ENCODE data around the gene KCNN3.

The KCNN3 gene

DNA sequence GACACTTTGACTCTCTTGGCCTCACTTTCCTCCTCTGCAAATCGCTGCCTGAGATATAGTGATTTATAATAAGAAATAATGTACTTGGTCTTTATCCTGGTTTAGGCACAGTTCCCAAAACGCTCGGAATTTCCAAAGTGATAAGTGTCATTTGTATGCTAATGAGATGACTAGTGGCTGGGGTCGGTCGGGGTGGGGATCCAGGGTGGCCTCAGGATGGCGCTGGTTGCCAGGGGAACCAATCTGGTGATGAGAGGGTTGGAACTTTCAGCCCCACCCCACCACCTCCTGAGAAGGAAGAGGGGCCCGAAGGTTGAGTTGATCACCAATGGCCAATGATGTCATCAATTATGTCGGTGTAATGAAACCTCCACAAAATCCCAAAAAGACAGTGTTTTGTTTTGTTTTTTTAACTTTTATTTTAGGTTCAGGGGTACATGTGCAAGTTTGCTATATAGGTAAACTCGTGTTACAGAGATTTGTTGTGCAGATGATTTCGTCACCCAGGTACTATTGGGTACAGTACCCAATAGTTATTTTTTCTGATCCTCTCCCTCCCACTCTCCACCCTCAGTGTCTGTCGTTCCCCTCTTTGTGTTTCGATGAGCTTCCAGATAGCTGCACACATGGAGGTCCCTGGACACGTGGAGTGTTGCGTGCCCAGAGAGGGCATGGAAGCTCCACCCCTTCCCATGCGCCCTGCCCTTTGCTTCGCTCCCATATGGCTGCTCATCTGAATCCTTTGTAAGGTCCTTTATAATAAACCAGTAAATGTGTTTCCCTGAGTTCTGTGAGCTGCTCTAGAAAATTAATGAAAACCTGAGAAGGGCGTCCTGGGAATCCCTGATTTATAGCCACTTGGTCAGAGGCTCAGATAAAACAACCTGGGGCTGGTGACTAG is 97.2 kb downstream of the KCNN3 start:
- TF ChIP-seq, protein P1, sequence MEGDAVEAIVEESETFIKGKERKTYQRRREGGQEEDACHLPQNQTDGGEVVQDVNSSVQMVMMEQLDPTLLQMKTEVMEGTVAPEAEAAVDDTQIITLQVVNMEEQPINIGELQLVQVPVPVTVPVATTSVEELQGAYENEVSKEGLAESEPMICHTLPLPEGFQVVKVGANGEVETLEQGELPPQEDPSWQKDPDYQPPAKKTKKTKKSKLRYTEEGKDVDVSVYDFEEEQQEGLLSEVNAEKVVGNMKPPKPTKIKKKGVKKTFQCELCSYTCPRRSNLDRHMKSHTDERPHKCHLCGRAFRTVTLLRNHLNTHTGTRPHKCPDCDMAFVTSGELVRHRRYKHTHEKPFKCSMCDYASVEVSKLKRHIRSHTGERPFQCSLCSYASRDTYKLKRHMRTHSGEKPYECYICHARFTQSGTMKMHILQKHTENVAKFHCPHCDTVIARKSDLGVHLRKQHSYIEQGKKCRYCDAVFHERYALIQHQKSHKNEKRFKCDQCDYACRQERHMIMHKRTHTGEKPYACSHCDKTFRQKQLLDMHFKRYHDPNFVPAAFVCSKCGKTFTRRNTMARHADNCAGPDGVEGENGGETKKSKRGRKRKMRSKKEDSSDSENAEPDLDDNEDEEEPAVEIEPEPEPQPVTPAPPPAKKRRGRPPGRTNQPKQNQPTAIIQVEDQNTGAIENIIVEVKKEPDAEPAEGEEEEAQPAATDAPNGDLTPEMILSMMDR (IDR thresholded peaks at IDR 0.05; ENCODE audit: control insufficient read depth, insufficient read depth, low read depth, low read length, missing control alignments), result no peak
- DNase-seq (ENCODE audit: low read depth), result no peak
- H3K4me3 ChIP-seq (ENCODE audit: control insufficient read depth, low read depth, low read length), result no peak overlapping the region

DNA sequence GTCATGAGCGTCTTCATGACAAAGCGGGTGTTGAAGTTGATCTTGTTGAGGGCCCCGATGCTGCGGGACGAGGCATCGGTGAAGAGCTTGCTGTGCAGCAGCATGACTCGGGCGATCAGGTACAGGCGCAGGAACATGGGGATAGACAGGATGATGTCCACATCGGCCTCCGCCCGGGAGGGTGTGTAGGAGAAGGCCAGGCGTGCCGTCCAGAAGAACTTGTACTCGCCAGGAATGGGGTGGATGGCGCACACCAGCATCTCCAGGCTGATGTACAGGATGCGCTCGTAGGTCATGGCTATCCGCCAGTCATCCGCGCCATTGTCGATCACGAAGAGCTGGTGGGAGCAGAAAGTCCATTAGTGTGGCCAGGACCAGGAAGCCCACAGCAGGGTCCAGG is 98.0 kb downstream of the KCNN3 start:
- DNase-seq (ENCODE audit: low read depth), result no peak
- TF ChIP-seq, protein P1 (IDR thresholded peaks at IDR 0.05; ENCODE audit: control insufficient read depth, insufficient read depth, low read depth, low read length, missing control alignments), result no peak
- H3K4me3 ChIP-seq (ENCODE audit: control insufficient read depth, low read depth, low read length), result no peak overlapping the region

DNA sequence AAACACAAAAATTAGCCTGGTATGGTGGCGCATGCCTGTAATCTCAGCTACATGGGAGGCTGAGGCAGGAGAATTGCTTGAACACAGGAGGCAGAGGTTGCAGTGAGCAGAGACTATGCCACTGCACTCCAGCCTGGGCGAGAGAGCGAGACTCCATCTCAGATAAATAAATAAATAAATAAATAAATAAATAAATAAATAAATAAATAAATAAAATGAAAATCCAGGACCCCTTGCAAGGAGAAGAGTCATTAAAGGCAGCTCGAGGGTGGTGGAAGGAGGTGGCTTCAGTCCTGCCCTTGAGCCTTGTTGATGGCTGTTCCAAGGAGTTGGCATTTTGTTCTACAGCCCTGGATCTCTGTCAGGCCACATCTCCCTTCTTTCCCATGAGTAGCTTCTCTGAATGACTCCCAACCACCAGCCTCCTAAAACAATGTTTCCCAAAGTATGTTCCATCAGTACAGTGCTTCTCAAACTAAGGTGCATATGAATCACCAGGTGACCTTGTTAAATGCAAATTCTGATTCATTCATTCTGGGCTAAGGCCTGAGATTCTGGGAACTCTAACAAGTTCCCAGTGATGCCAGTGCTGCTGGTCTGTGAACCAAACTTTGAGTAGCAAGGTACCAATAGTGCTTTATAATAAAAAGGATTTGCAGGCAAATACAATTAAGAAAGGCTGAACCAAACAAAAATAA is 99.0 kb downstream of the KCNN3 start:
- TF ChIP-seq, protein P1 (IDR thresholded peaks at IDR 0.05; ENCODE audit: control insufficient read depth, insufficient read depth, low read depth, low read length, missing control alignments), result no peak
- no peak for DNase-seq (ENCODE audit: low read depth)
- H3K4me3 ChIP-seq (ENCODE audit: control insufficient read depth, low read depth, low read length), result no peak overlapping the region

DNA sequence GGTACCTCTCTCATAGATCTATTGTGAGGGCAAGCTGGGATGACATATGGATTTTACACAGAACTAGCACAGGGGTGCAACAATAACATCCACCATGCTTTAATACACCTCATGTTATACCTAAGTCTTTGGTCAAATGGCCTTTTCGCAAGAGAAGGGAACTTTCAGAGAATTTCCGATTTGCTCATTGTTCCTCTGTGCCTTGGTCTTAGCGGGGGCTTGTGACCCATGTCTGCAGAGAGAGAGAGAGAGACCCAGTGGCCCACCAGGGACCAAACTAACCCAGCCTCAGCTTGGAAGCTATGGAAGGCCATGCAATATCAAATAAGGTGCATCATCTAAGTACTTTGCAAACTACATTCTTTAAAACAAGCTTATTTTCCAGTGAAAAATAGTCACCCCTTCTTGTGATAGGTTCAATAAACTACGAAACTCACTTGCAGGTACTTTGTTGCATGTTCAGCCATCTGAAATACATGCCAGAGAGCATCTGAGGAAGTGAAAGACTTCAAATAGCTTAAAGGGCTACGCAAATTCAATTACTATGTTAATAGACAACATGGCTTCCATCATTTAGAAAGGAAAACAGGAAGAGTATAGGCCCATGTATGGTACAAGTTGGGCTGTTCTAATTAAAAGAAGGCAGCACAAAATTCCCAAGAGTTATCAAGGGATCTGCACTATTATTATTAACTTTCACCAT is 100.7 kb downstream of the KCNN3 start:
- no peak for DNase-seq (ENCODE audit: low read depth)
- TF ChIP-seq, protein P1 (IDR thresholded peaks at IDR 0.05; ENCODE audit: control insufficient read depth, insufficient read depth, low read depth, low read length, missing control alignments), result no peak
- H3K4me3 ChIP-seq (ENCODE audit: control insufficient read depth, low read depth, low read length), result no peak overlapping the region

DNA sequence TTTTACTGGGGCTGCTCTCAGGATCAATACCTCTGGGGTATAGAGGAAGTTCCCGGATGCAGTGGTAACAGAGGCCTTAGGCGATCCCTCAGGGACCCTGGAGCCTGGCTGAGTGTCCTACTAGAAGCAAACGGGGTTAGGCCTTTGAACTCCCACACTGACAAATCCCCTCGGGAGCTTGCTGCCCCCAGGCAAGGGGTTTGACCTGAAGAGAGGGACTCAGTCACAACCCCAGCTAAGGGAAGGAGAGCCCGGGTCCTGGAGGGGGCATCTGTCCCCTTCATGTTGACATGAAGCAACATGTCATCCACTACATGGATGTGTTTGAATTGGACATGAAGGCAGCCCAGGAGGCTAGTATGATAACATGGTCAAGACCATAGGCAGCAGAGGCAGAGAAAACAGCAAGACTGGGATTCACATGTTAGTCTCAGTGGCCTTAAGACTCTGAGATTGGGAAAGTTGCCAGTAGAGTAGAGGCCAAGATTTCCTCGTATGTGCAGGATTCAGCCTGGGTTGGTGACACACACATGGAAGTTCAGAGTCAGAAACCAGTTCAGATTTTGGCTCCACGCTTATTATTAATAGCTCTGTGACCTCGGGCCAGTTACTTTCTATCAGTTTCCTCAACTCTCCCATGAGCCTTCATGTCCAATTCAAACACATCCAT is 101.5 kb downstream of the KCNN3 start:
- TF ChIP-seq, protein P1 (IDR thresholded peaks at IDR 0.05; ENCODE audit: control insufficient read depth, insufficient read depth, low read depth, low read length, missing control alignments), result no peak
- no peak overlapping the region for H3K4me3 ChIP-seq (ENCODE audit: control insufficient read depth, low read depth, low read length)
- DNase-seq (ENCODE audit: low read depth), result no peak

Data from AG09309 (cell line).